ENCODE data around the gene SMAD3.
"Not testable (repeated sequence)": the region's sequence is repeated elsewhere in the genome, so short reads cannot be mapped to it uniquely, and the experiment has no call there.

Gene SMAD3

DNA sequence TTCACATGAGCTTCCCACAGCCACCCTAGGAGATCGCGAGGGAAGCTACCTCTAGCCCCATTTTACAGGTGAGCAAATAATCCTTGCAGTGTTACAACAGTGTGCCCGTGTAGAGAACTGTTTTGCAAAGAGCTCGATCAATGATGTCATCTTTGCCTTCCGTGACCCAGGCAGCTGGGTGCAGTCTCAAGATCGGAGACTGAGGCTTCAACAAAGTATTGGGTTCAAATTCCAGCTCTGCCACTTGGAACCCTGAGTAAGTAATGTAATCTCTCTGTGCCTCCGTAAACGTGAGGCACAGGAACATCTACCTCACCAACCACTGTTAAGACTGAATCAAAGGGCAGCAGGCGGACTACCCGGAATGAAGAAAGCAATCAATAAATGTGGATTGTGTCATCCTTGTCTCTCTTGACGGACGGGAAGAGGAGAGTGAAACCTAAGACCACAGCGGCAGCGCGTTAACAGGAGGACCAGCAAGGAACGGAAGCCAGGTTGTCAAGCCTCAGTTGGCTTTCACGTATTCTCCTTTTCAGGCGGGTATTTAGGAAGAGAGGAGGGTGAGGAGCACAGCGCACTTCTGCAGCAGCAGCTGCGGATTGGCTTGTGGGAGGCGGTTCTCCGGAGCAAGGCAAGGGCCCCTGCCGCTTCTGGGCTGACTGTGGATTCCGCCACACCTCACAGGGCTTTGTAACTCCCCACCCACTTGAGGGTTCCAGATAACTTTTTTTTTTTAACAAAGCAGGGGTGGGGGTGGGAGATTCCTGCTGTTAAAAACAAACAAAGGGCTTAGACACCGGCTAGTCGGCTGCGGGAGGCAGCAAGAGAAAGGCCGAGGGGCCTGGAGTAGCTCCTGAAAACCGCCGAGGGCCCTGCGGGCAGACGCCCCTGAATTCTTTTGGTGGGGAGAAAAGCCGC is 1.5 kb upstream of the SMAD3 start:
- DNase-seq: peak; percentile 3

GRCh38 chr15:67064607-67065530 is 533 bp upstream of the SMAD3 start:
- DNase-seq: no peak

DNA sequence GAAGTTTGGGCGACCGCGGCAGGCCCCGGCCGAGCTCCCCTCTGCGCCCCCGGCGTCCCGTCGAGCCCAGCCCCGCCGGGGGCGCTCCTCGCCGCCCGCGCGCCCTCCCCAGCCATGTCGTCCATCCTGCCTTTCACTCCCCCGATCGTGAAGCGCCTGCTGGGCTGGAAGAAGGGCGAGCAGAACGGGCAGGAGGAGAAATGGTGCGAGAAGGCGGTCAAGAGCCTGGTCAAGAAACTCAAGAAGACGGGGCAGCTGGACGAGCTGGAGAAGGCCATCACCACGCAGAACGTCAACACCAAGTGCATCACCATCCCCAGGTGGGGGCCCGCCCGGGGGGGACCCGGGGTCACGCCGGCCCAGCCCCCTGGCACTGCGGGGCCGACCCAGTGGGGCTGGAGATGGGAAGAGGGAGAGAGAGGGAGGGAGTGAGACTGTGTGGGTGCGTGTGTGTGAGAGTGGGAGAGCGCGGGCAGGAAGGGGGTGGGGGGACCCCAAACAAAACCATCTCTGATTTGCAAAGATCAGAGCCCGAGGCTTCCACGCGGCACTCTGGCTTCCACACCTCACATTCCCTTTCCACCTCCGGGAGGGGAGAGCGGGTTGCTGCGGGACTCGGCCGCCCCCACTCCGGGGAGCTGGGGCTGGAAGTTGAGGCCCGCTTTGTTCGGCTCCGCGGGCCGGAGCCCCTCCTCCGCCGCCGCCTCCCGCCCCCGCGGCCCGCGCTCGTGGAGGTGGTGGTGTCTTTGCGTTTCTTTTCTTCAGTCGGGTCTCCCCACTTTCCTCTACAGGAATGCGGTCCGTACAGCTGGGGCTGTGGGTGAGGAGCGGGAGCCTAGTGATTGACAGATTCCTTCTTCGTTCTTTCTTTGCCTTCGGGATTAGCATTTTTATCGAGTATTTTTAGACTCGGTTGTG is 898 bp downstream of the SMAD3 start:
- DNase-seq: no peak

DNA sequence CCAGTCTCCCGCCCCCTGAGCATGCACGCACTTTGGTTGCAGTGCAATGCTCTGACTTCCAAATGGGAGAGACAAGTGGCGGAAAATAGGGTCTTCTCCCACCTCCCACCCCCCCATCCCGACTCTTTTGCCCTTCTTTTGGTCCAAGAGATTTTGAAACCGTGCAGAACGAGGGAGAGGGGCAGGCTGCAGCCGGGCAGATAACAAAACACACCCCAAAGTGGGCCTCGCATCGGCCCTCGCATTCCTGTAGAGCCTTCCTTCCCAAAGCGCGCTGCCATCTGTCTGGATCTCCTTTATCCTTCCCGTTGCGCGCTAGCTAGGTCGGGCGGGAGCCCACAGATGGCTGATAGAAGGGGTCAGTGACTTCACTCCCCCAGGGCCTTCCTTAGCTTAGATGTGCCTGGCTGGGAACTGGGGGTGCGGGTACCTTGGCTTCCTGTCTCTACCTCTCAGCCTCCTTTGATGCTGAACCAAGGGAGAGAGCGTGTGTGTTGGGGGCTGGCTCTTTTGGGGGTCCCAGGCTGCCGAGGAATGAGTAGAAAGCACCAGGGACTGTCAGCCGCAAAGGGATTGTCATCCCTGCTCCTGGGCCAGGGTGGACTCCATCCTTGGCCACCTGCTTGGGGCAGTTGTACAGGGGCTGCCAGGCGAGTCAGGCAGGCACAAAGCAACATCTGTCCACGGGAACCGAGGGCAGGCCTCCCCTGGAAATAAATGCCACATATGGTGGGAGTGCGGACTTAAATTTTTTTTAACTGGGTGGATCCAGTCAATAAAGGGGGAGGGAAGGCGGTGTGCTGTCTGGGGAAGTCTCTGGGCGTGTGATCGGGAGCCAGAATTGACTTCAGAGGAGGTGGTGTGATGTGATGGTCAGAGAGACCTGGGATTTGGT is 1.8 kb downstream of the SMAD3 start:
- no peak for DNase-seq

DNA sequence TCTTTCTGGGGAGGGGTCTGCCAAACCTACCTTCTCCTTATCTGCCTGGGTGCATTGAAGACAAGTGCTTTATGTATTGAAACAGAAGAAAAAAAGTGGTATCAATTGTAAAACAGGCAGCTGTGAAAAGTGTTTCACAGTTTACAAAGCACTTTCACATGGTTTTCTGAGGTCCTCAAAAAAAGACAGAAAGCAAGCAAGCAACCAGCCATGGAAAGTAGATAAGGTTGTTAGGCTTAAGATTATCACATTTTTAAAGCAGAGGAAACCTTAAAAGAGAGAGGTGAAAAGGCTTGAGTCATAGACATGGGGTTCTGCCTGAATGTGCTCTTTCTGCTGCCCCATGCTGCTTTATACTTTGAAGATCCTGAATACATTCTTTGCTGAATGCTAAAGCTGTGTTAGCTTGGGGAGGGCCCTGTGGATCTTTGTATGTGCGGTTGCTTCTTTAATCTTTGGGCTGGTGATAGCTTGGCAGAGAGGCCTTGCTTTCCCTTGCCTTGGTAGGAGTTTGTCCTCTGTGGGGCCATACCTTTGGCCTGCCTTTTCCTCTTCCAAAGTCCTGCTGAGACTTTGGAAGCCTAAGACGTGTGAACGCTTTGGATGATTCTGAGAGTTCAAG is 2.6 kb downstream of the SMAD3 start:
- DNase-seq: no peak

- DNase-seq: no peak
Observed at GRCh38 chr15:67068710-67069400, 3.5 kb downstream of the SMAD3 start.

DNA sequence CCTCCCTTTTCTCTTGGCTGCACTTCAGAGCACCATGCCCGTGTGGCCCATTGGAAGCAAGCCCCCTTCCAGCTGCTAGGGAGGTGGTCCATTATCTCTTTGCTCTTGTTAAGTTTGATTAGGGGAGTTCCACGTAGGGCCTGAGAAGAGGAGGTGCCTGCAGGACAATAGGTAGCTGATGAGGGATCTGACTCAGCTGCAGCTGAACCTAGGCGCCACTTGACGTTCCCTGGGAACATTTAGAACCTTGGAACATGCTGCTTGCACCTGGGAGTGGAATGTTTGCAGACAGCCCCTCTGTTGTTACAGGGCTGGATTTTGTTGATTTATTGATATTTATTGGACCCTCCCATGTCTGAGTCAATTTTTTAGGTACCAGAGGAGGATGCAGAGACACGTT is 4.7 kb downstream of the SMAD3 start:
- DNase-seq: no peak

GRCh38 chr15:67070892-67071664 is 5.7 kb downstream of the SMAD3 start:
- no peak for DNase-seq

DNA sequence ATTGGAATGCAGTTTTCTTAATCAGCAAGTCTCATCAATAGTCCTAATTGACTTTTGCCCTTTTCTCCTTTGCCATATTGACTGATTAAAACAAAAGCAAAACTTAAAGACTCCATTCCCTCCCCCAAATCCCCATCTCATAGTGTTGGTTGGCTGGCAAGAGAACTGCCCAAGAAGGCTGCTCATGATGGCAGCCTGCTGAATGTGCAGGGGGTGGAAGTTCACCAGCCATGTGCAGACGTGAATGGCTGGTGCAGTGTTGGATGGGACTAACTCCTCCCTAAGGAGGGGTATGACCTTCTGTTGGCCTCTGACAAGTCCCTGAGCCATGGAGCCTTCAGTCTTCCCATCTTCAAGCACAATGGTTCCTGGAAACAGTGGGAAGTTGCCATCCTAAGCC is 7.0 kb downstream of the SMAD3 start:
- no peak for DNase-seq

DNA sequence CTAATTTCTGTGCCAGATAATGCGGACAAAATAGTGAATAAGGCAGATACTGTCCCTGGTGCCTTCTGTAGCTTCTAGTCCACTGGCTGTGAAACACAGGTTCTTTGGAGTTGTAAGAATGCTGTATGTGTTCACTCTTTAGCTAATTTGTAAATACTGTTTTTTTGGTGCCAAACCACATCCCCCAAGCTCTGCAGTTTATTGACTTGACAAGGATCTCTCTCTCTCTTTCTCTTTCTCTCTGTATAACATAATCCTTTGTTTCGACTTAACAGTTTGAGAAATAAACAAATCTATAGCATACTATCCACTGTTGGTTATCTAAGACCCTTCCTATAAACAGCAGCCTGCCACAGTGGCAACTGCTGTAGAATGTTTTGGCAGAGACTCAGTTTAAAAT is 7.6 kb downstream of the SMAD3 start:
- no peak for DNase-seq

DNA sequence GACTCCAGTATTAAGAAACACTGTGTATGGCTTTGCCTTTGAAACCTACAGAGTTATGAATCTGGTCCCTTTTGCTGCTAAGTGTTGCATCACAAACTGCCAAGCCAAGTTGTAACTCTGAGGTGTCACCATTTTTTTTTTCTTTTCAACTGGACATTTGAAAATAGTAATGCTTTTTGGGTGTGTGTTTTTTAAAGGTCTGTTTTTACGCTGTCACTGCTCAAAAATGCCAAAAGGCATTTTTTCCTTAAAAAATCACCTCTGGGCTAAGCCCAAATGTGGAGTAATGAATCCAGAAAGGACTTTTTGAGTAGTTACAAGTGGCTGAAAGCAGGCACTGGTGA is 9.5 kb downstream of the SMAD3 start:
- DNase-seq: no peak

GRCh38 chr15:67075555-67076135 is 10.2 kb downstream of the SMAD3 start:
- DNase-seq: not testable (repeated sequence)

DNA sequence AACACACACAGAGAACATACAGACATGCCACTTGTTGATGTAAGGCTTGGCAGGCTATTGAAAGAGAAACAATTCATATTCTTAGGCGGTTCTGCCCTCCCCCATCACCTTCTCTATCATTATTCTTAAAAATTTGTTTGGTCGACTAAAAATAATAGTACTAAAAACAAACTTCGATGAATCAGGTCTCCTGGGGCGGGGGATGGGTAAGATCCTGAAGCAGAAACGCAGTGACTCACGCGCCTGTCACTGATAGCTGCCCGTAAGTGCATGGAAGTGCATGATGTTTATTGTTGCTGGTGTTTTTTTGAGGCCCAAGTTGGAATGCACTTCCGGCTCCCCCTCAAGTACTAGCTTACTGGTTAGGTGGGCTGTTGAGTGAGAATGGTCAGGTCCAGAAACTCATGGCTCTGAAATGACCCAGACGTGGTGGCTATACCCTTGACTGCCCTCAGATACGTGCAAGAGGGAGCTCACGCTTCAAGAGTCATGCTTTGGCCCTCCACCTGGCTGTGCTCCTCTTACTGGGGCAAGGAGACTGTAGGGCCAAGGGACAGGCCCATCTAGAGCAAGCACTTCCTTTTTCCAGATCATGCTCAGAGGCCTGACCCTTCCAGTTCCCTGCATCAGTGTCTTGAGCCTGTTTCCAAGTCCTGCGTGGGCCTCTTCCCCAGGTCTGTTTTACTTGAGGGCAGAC is 10.9 kb downstream of the SMAD3 start:
- no peak for DNase-seq

GRCh38 chr15:67077641-67078215 is 12.3 kb downstream of the SMAD3 start:
- DNase-seq: no peak

GRCh38 chr15:67079361-67079760 is 14.0 kb downstream of the SMAD3 start:
- DNase-seq: no peak

- DNase-seq: no peak
Observed at GRCh38 chr15:67080118-67080899, 14.9 kb downstream of the SMAD3 start.

DNA sequence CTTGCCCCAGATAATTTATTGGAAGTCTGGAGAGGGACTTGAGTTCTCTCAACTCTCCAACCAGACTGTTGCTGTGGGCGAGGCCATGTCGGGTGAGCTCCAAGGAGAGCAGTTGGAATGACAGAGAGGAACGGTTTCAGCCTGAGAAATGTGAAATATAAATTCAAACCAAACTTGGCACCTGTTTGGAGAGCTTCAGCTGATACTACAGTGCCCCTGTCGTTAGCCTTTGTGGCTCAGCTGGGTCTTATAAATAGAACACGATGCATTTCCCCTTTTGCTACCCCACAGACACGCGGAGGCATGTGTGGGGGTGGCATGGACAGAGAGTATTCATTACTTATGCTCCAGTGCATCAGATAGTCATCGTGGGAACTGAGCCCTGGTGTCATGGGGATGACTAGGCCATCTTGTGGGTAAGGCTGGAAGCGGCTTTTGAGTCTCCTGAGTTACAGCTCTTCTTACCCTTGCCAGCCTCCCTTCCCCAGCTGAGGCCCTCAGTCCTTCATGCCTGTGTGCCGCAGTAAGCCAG is 15.6 kb downstream of the SMAD3 start:
- DNase-seq: no peak

Data from DMS79 treated with DMSO at 0.1 percent for 48 hours (cell line).